ENCODE data around the gene NR2F1.

Gene NR2F1

DNA sequence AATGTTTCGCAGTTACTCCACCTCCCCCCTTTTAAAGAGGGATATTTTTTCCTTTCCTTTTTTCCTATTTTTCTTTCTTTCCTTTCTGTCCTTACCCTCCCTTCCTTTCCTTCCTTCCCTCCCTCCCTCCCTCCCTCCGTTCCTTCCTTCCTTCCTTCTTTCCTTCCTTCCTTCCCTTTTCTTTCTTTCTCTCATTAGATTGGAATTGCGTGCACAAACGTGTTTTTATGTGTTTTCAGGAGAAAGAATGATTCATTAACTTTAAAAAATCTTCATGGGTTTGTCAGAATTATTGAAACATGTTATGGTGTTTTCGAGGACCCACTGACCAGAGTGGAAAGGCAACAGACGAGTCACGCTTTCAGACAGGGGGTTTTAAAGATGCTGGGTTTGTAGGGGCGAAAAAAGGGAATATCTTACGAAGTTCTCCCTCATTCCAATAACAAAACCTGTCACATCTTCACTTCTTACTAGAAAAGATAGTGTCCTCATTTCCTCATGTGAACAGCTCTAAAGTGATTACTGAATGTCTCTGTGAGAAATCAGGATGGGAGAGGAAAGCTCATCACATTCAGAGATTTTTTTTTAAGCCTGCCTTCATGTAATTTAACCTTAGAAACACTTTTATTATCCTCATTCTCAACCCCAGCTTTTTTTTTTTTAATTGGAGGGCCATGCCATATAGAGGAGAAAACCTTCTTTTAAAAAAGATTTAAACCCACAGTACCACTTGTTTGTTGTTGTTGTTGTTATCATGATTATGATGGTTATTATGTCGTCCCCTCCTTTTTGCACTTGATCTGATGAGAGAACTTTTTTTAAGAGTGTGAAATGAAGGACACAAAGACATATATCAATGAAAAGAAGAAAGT is 21.9 kb downstream of the NR2F1 start:
- no peak for DNase-seq

DNA sequence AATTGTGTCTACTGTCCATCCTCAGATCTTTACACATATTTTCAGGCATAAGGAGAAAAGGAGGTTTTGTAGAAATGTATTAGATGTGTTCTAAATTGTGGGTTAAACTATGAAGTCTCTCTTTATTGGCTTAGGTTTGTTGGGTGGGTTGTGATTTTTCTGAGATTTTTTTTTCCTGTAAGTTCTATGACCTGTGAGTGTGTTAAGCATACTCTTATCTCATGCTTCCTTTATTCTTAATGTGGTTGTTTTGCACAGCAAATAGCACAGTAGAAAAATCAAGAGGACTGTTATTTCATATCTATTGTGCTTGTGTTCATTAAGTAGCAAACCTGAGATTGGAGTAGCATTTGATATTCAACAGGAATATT is 23.3 kb downstream of the NR2F1 start:
- no peak for DNase-seq

DNA sequence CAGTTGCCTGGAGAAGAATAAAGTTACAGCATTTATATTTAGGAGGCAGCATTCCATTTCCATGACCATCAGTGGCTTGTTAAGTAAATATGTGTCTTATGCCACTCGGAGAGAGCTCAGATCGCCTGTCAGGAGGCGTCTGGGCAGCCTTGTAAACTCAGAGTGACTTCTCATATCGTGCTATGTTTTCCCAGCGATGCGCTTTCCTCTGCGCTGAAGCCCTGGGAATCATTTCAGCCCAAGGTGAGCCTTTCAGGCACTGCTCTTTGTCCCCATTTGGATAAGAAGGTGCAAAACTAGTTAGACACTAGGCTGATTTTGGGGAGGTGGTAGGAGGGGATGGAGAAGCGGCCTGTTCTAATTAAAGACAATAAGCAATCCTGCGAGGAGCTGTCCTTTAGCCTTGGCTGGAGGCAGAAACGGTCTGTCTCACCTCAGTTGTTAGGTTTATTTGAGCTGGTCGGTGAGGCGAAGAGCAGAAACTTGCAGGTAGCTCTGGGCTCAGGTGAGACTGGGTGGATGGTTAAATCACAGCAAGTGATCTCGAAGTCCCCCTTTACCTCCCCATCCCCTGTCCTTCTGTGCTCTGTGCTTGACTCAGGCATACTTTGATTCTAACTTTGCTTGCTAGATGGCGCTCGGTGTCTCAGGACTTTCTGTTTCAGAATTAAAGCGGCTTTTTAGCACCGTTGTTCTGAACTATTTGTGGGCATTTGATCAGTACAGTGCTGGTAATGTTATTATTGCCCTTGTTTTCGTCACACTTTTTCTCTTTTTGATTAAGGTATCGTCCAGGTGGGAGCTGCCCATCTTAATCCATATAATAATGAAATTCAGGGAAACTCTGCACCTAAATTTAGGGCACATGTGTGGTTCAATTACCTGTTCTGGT is 24.6 kb downstream of the NR2F1 start:
- peak; percentile 78 for DNase-seq

DNA sequence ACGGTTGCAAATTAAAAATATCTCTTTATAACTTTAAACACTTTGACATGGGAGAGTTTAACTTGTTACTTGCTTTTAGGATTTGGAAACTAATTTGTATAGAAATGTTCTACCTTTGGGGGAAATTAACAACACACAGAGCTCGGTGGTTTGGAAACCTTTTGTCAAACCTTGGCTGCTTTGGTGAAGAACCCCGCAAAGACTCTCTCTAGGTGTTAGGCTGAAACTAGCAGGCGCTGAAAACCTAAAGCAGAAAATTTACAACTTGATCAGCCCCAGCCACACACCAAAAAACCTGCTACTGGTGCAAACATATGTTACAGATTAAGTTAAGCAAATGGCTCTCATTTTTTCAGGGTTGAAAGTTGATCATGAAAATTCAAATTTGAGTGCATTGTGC is 25.8 kb downstream of the NR2F1 start:
- no peak for DNase-seq

DNA sequence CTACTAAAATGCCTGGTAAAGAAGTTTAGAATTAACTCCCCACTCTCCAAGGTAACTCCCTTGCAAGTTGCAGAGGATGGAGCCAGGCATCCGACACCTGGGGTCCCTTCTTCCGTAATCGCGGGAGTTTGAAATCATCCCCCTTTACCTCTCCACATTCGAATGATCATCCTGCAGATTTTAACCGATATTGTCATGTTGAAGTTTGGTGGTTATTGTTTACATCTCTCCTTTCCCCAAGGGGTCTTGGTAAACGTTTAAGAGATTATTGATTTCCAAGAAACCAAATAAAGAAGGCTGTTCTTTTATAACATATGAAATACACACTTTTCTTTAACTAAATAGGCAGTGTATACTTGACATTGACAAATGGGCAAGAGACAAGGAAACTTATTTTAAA is 26.7 kb downstream of the NR2F1 start:
- no peak for DNase-seq

DNA sequence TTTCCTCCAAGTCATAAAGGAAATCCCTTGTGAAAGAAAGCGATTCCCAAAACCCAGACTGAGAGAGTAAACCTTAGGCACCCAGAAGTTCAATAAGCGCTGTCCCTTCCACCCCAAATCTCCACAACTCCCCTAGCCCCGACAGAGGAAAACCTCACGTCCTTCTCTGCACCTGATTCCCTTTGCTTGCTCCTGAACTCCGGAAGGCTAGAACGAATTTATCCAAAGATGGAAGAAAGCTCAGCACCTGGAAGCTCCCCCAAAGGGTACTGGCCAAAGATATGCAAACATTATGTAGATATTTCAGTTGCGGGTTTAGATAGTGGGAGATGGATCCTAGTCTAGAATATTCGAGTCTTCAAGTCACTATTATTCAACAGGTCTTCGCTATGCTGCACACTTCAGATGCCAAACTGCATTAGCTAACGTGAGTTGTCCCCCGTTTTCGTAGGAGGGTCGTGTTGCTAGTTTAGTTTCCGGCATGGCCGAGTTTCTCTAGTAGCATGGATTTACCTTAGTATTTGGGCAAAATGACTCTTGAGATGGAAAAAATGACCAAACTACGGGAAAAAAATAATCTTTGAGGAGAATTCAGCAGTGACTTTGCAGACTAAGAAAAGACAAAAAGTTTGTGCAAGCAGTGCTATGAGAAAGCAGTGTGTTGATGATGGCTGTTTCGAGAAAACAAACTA is 27.7 kb downstream of the NR2F1 start:
- DNase-seq, result no peak

DNA sequence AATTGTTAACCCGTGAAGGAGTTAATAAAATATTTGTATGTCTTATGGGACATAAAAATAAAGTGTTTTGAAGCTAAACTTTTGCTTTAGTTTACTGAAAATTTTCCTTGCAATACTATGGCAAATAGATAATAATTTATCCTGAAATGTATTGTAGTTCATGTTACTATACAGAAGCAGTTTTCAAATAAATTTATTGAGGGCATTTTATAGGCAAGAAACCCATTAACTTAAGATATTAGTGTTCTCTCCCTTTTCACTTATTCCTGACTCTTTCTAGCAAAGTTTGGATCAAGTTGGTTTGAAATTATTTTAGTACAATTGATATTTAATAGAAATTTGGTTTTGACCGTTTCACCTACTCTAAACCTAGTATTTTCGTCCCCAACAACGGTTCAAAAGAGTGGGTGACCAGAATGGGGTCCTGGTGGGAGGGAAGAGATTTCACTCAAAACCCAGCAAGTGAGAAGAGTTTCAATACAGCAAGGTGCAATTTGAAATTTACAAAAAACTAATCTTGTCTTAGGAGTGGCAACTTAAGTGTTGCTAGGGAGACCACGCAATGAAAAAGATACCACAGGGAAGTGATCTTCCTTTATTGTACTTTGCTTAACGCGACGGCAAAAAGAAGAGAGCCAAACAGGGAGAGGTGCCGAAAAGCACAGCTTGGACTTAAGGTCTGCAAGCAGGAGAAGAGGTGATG is 28.4 kb downstream of the NR2F1 start:
- DNase-seq, result no peak

DNA sequence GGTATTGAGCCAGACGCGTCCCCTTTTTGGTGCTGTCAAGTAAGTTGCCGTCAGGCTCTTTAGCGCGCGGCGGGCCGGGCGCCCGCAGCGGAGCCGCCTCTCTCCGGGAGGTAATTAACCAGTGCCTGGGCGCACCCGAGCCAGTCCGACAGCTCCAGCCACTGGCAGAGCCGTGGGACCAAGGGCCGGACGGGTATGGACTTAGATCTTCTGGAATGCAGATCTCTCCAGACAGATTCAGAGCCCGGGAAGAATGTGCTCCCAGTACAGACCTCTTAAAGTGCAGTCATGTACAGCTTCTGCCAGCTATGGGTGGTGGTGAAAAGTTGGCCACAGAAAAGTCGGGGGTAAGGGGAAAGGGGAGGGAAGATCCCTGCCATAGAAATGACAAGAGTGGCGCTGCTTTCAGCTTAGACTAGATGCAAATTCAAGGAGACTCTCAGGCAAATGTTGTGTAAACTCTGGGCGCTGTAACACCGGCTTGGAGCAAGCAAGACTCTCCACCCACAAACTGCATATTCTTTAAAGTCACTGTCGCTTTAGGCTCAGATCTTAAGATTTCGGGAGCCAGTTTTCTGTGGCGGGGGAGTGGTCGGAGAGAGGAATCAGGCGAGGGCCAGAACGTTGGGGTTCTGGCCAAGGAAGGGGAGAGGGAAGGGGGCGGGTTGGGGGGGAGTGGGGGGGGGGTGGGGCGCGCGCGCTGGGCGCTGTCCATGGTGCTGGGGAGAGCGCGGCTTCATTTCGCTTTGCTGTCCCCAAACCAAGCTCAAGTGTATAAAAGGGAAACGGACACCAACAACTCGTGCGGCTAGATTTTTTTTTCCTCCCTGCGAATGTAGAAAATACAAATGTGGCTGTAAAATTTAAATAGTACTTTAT is 29.2 kb downstream of the NR2F1 start:
- DNase-seq, result peak; percentile 51

DNA sequence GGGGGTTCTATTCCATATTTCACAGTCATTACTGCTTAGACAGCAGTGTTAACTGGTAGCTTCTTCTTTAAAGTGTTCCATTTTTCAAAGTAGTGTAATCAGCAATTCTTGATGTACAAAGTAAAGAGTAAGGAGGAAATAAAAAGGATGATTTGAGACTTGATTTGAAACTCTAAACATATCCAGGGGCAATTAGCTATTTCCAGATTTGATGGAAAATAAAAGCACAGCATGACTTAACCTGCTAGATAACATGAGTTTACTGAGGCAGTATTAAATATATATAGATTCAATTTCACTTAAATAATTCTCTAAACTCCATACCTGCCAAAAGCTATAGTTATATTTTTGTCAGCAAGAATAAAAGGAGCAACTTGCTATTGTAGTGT is 29.8 kb downstream of the NR2F1 start:
- DNase-seq, result no peak

DNA sequence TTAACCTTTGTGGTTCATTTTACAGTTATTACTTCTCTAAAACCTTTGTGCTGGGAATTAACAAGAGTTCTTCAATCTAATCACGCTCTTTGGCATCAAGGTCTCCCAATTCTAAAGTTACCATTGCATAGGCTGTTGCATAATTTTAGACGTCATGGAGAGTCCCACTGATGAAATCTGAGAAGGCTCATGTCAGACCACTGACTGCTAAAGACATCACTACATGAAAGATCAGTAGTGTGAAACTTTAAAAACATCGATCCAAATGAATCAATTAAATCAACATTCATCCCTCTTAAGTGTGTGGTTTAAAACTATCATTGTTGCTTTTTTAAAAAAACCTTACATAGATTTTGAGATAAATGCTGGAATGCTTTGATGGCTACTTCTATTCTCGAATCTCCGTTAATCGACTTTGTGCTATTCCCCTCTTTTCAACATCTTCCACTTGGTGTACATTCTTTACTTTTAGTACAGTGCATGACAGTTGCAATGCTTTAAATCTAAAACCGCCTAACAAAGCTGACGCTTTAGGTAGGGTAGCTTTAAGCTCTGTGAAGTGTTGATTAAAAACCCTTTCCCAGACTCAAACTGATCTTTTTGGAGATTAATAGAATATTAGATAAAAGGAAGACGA is 33.6 kb downstream of the NR2F1 start:
- no peak for DNase-seq

DNA sequence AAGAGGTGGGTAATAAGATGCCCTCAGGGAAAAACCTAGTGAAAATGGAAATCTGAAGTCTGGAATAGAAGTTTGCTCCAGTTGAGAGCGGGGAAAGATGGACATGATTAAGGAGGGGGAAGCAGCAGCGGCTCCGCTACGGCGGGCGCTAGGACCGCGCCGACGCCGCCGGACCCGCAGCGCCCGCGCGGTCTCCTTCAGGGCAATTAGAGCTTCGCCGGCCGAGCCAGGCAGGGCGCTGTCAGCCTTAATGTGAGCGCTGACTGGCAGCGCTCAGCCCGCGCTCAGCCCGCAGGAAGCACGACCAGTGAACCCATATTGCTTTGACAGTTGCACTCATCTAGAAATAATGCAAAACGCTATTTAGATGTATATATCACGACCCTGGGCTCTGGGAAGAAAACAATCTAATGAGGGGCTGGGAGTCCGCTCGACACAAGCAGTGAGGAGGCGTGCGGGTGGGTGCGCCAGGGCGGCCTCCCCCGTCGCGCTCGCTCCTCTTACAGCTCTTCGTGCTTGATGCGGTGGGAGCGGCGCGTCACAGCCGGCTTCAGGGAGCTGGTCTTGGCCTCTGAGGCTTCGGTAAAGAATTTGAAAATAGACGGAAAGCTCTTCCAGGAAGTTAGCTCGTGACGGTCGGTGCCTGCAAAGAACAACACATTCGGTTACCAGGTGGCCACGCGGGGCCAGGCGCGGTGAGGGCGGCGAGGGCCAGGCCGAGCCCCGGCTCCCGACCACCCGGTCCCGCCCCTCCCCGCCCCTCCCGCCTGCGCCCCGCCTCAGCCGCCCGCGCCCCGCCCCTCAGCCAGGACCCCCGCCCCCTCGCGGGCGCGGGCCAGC is 37.7 kb downstream of the NR2F1 start:
- peak; percentile 90 for DNase-seq

DNA sequence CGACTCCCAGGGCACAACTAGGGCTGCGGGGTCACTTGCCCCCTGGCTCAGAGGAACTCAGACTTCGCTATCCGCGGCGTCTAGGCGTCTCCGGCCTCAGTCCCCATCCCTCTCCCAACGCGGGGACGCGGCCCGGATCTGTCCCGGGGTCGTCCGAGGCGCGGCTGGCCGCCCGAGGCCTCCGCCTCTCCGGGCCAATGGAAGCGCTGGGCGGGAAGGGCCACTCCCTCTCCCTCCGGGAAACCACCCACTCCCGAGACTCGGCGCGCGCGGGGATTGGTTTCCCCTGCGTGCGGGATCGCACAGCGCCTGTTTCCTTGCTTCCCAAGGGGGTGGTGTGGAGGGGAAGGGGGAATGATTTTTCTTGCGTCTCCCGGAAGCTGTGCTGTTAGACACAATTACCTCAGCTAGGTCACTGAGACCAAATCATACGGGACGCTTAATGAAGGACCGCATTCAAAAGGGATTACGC is 38.3 kb downstream of the NR2F1 start:
- peak; percentile 50 for DNase-seq

DNA sequence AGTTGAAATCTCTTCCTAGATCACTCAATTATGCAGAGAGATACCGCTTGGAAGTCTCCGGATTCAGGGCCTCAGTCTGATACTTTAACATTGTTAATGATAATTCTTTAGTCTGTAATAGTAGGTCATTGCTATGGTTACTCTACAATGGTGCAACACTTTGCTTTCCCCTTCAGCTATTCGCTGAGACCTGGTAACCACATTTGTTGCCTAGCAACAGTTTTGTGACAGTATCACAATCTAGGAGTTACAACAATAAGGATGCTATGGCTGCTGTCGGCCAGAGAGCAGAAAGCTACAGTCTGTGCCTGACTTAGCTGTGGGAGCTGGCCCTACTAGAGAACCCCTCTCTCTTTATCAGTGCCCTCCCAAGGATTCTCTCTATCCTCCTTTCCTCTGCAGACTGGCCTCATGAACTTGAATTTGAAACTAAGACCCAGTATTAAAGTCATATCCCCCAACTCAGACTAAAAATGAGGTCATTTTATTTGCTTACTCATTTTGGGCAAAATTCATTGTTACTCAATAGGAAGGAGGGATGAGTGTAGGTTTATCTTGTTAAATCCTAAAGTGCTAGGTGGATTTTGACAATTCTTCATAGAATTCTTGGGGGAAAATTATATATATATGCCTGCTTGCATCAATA is 39.3 kb downstream of the NR2F1 start:
- peak; percentile 57 for DNase-seq

DNA sequence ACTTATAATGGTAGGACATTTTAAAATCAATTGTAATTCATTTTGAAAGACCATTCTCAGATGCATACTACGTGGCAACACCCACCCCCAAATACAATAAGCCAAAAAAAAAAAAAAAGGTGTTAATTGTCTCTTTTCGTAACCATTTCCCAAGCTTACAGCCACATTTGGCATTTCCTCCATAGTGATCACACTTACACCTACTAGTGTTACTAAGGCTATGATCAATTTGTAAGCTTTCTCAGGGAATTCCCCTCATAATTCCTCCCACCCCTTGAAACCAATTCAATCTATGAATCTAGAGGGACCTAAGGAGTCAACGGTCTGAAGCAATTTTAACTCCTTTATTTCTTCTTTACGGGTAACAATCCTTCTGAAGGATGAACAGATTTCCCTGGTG is 40.1 kb downstream of the NR2F1 start:
- no peak for DNase-seq

DNA sequence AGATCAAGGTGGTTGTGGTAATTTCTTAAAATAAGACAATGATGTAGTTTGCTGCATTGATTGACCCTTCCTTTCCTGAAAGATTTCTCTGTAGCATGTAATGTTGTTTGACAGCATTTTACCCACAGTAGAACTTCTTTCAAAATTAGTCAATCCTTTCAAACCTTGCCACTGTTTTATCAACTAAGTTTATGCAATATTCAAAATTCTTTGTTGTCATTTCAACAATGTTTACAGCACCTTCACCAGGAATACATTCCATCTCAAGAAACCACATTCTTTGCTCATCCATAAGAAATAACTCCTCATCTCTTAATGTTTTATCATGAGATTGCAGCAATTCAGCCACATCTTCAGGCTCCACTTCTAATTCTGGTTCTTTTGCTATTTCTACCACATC is 43.8 kb downstream of the NR2F1 start:
- DNase-seq, result no peak

DNA sequence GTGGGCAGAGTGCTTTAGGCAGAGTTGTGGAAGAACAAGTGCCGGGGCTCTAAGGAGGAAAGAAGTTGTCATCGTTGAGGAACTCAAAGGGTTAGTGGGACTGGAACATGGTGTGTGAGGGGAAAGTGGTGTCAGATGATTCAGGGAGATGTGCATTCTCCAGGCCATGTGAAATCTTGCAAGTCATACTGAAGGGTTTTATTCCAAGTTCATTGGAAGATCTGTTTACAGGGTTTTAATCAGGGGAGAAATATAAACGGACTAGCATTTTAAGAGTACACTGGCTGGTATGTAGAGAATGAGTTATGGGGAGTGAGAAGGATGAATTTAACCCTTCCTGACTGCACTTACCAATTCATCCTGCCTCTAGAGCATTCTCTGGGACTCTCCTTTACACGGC is 49.3 kb downstream of the NR2F1 start:
- peak; percentile 25 for DNase-seq

DNA sequence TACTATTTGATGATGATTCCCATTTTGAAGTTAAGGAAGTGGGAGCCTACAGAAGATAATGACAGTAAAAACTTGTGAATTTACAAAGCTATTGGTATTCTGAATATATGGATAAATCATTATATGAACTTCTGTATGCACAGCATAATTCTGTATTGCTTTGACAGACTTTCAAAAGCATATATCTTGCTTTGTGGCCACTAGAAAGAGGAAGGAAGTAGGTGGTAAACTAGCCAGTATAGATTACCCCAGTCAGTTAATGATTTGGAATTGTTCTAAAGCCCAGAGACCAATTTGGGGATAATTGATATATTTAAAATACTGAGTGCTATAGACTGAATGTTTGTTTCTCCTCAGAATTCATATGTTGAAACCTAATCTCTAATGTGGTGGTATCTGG is 53.0 kb downstream of the NR2F1 start:
- peak; percentile 63 for DNase-seq

DNA sequence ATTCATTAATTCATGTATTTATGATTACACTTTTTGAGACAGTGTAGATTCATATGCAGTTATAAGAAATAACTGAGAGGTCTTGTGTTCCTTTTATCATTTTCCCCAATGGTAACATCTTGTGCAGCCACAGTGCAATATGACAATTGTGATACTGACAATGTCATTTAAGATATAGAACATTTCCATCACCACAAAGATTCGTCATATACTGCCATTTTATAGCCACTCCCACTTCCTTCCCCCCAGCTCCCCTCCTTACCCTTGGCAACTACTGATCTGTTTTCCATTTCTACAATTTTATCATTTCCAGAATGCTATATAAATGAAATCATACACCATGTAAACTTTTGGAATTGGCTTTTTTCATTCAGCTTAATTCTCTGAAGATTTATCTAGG is 53.8 kb downstream of the NR2F1 start:
- DNase-seq, result peak; percentile 77

DNA sequence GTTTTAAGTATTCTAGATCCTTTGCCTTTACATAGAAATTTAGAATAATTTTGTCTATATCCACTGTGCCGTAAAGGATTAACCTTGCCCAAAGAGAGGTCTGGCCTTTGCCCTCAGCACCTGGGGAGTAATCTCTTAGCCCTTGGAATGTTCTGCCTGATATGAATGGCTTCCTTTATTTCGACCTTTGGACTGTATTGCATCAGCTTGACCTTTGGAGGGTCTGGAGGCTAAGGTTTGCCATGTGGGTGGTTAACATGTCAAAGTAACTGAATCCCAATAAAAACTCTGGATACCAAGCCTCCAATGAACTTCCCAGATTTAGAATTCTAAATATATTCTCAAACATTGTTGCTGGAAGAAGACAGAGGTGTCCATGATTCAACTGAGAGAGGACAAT is 54.7 kb downstream of the NR2F1 start:
- no peak for DNase-seq

DNA sequence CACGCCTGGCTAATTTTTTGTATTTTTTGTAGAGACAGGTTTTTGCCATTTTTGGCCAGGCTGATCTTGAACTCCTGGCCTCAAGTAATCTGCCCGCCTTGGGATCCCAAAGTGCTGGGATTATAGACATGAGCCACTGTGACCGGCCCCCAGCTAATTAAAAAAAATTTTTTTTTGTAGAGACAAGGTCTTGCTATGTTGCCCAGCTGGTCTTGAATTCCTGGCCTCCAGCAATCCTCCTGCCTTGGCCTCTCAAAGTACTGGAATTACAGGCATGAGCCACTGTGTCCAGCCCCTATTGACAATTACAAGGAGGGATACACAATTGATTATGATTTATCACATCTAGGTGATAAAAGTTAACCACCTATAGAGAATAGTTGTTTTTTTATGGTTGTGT is 59.5 kb downstream of the NR2F1 start:
- no peak for DNase-seq

Data from hematopoietic multipotent progenitor cell treated with erythropoietin and hydrocortisone succinate and interleukin-3 and kit ligand, for 4 days (in vitro differentiated cells).